ENCODE results near the gene SPNS3. TPM values are rescaled to one million over a fixed set of nuclear protein-coding genes. Genes with fewer than 3 reads are reported as not detected.

SPNS3 gene
- total RNA-seq, 1 donor from 2014 or later, result 1.9 TPM

- peaks cover 4% of the 10 kb centered on the region for H3K27me3 Mint-ChIP-seq
- no peaks in the 10 kb centered on the region for H3K36me3 Mint-ChIP-seq (ENCODE audit: low read depth)
- intact Hi-C loops (cut with micrococcal nuclease), result no loop called here
- DNase-seq, result no peak
- H3K4me1 Mint-ChIP-seq, result peaks cover 31% of the 10 kb centered on the region
- no peak overlapping the region for H3K27ac Mint-ChIP-seq
- no peaks in the 10 kb centered on the region for H3K9me3 Mint-ChIP-seq
- no peak overlapping the region for H3K4me3 Mint-ChIP-seq
Observed at GRCh38 chr17:4507361-4508111, 73.8 kb downstream of the SPNS3 start.

GRCh38 chr17:4508207-4508606 lies 74.5 kb downstream of the SPNS3 start:
- no peak overlapping the region for H3K27ac Mint-ChIP-seq
- no peaks in the 10 kb centered on the region for H3K36me3 Mint-ChIP-seq (ENCODE audit: low read depth)
- intact Hi-C loops (cut with micrococcal nuclease), result no loop called here
- no peak overlapping the region for H3K4me3 Mint-ChIP-seq
- peaks cover 31% of the 10 kb centered on the region for H3K4me1 Mint-ChIP-seq
- no peak for DNase-seq
- no peaks in the 10 kb centered on the region for H3K27me3 Mint-ChIP-seq
- no peaks in the 10 kb centered on the region for H3K9me3 Mint-ChIP-seq

GRCh38 chr17:4509401-4509800 lies 75.7 kb downstream of the SPNS3 start:
- Mint-ChIP-seq H3K4me1 (peaks cover 22% of the 10 kb centered on the region), H3K4me3 (no peak overlapping the region), H3K27ac (peak overlapping the region; percentile 36), H3K27me3 (no peaks in the 10 kb centered on the region), H3K36me3 (ENCODE audit: low read depth) (no peaks in the 10 kb centered on the region), H3K9me3 (no peaks in the 10 kb centered on the region)
- DNase-seq, result peak; percentile 82
- intact Hi-C loops (cut with micrococcal nuclease), result no loop called here

- no peak for DNase-seq
- no peak overlapping the region for H3K4me3 Mint-ChIP-seq
- no peaks in the 10 kb centered on the region for H3K9me3 Mint-ChIP-seq
- H3K4me1 Mint-ChIP-seq, result peaks cover 15% of the 10 kb centered on the region
- no peaks in the 10 kb centered on the region for H3K27me3 Mint-ChIP-seq
- H3K36me3 Mint-ChIP-seq (ENCODE audit: low read depth), result no peaks in the 10 kb centered on the region
- no peak overlapping the region for H3K27ac Mint-ChIP-seq
- intact Hi-C loops (cut with micrococcal nuclease), result no loop called here
Observed at GRCh38 chr17:4509923-4510617, 76.3 kb downstream of the SPNS3 start.

GRCh38 chr17:4510618-4510941 lies 76.8 kb downstream of the SPNS3 start:
- Mint-ChIP-seq H3K4me1 (peaks cover 15% of the 10 kb centered on the region), H3K4me3 (no peak overlapping the region), H3K9me3 (no peaks in the 10 kb centered on the region), H3K27ac (no peak overlapping the region), H3K36me3 (ENCODE audit: low read depth) (no peaks in the 10 kb centered on the region), H3K27me3 (no peaks in the 10 kb centered on the region)
- intact Hi-C loops (cut with micrococcal nuclease), result no loop called here
- no peak for DNase-seq

- H3K27me3 Mint-ChIP-seq, result no peaks in the 10 kb centered on the region
- no peak overlapping the region for H3K27ac Mint-ChIP-seq
- H3K4me3 Mint-ChIP-seq, result no peak overlapping the region
- H3K4me1 Mint-ChIP-seq, result peaks cover 15% of the 10 kb centered on the region
- intact Hi-C loops (cut with micrococcal nuclease), result no loop called here
- H3K9me3 Mint-ChIP-seq, result no peaks in the 10 kb centered on the region
- DNase-seq, result no peak
- H3K36me3 Mint-ChIP-seq (ENCODE audit: low read depth), result no peaks in the 10 kb centered on the region
Observed at GRCh38 chr17:4511199-4511932, 77.6 kb downstream of the SPNS3 start.

- Mint-ChIP-seq H3K36me3 (ENCODE audit: low read depth) (no peaks in the 10 kb centered on the region), H3K4me3 (no peak overlapping the region), H3K27me3 (no peaks in the 10 kb centered on the region), H3K4me1 (peaks cover 15% of the 10 kb centered on the region), H3K9me3 (no peaks in the 10 kb centered on the region), H3K27ac (no peak overlapping the region)
- intact Hi-C loops (cut with micrococcal nuclease), result no loop called here
- no peak for DNase-seq
Observed at GRCh38 chr17:4512156-4513112, 78.7 kb downstream of the SPNS3 start.

GRCh38 chr17:4513113-4514032 lies 79.6 kb downstream of the SPNS3 start:
- Mint-ChIP-seq H3K27me3 (no peaks in the 10 kb centered on the region), H3K4me3 (no peak overlapping the region), H3K36me3 (ENCODE audit: low read depth) (no peaks in the 10 kb centered on the region), H3K4me1 (peaks cover 13% of the 10 kb centered on the region), H3K27ac (no peak overlapping the region), H3K9me3 (no peaks in the 10 kb centered on the region)
- no peak for DNase-seq
- intact Hi-C loops (cut with micrococcal nuclease), result no loop called here

GRCh38 chr17:4514206-4514605 lies 80.5 kb downstream of the SPNS3 start:
- intact Hi-C loops (cut with micrococcal nuclease), result no loop called here
- Mint-ChIP-seq H3K27ac (no peak overlapping the region), H3K27me3 (no peaks in the 10 kb centered on the region), H3K36me3 (ENCODE audit: low read depth) (no peaks in the 10 kb centered on the region), H3K9me3 (no peaks in the 10 kb centered on the region), H3K4me1 (peaks cover 6% of the 10 kb centered on the region), H3K4me3 (no peak overlapping the region)
- no peak for DNase-seq

- no peaks in the 10 kb centered on the region for H3K9me3 Mint-ChIP-seq
- H3K4me1 Mint-ChIP-seq, result peaks cover under 1% of the 10 kb centered on the region
- H3K27ac Mint-ChIP-seq, result no peak overlapping the region
- H3K27me3 Mint-ChIP-seq, result no peaks in the 10 kb centered on the region
- DNase-seq, result no peak
- no peaks in the 10 kb centered on the region for H3K36me3 Mint-ChIP-seq (ENCODE audit: low read depth)
- intact Hi-C loops (cut with micrococcal nuclease), result no loop called here
- no peak overlapping the region for H3K4me3 Mint-ChIP-seq
Observed at GRCh38 chr17:4514779-4515178, 81.0 kb downstream of the SPNS3 start.

- no peaks in the 10 kb centered on the region for H3K27me3 Mint-ChIP-seq
- no peaks in the 10 kb centered on the region for H3K36me3 Mint-ChIP-seq (ENCODE audit: low read depth)
- intact Hi-C loops (cut with micrococcal nuclease), result no loop called here
- no peaks in the 10 kb centered on the region for H3K4me1 Mint-ChIP-seq
- no peak overlapping the region for H3K4me3 Mint-ChIP-seq
- no peak overlapping the region for H3K27ac Mint-ChIP-seq
- DNase-seq, result no peak
- no peaks in the 10 kb centered on the region for H3K9me3 Mint-ChIP-seq
Observed at GRCh38 chr17:4515501-4515900, 81.8 kb downstream of the SPNS3 start.

GRCh38 chr17:4516735-4517134 lies 83.0 kb downstream of the SPNS3 start:
- H3K9me3 Mint-ChIP-seq, result no peaks in the 10 kb centered on the region
- no peak overlapping the region for H3K27ac Mint-ChIP-seq
- H3K27me3 Mint-ChIP-seq, result no peaks in the 10 kb centered on the region
- H3K36me3 Mint-ChIP-seq (ENCODE audit: low read depth), result no peaks in the 10 kb centered on the region
- intact Hi-C loops (cut with micrococcal nuclease), result no loop called here
- H3K4me1 Mint-ChIP-seq, result no peaks in the 10 kb centered on the region
- H3K4me3 Mint-ChIP-seq, result no peak overlapping the region
- no peak for DNase-seq

- no peaks in the 10 kb centered on the region for H3K9me3 Mint-ChIP-seq
- no peak overlapping the region for H3K4me3 Mint-ChIP-seq
- no peak for DNase-seq
- H3K4me1 Mint-ChIP-seq, result no peaks in the 10 kb centered on the region
- H3K27ac Mint-ChIP-seq, result no peak overlapping the region
- no peaks in the 10 kb centered on the region for H3K27me3 Mint-ChIP-seq
- intact Hi-C loops (cut with micrococcal nuclease), result no loop called here
- no peaks in the 10 kb centered on the region for H3K36me3 Mint-ChIP-seq (ENCODE audit: low read depth)
Observed at GRCh38 chr17:4518901-4519300, 85.2 kb downstream of the SPNS3 start.

All from activated CD4-positive, alpha-beta T cell treated with anti-CD3 and anti-CD28 coated beads, Interleukin-2, amount 10 ng/mL, durations not matched to agents 24 days and 14 days (primary cell).